Panc1 (cell line): Measurements from ENCODE around the gene GRIK1.

Experiments used
- POLR2AphosphoS5 ChIP-seq: IDR thresholded peaks from 2 replicates; pipeline ENCODE4 v1.6.1; 2012; ENCODE audit warnings: mild to moderate bottlenecking, low read depth, low read length, moderate library complexity
- SIN3A ChIP-seq: IDR thresholded peaks from 2 replicates; pipeline ENCODE4 v1.6.1; 2012; ENCODE audit warnings: low read depth, mild to moderate bottlenecking, low read length, moderate library complexity, borderline replicate concordance; ENCODE audit not compliant: insufficient read depth
- TCF7L2 ChIP-seq: IDR thresholded peaks from 2 replicates; pipeline ENCODE4 v1.6.1; 2011; ENCODE audit warnings: mild to moderate bottlenecking, low read depth, low read length, inconsistent platforms
- TF ChIP-seq, protein P1 (sequence below): fragments of 450-650 bp; IDR thresholded peaks from 2 replicates; pipeline ENCODE4 v1.5.1; 2017; ENCODE audit warnings: mild to moderate bottlenecking
- TF ChIP-seq, protein P2 (sequence below), 2 experiments: IDR thresholded peaks; 2 replicates each; pipeline ENCODE4 v1.6.1; 2011 to 2012; ENCODE audit warnings: low read depth in 2 of 2, control low read depth in 1 of 2, low read length in 1 of 2, mild to moderate bottlenecking in 1 of 2, moderate library complexity in 1 of 2; ENCODE audit not compliant: insufficient read depth in 1 of 2

GRCh38 chr21:29676395-29676794 lies 263.4 kb downstream of the GRIK1 start:
- TF ChIP-seq, protein P1, sequence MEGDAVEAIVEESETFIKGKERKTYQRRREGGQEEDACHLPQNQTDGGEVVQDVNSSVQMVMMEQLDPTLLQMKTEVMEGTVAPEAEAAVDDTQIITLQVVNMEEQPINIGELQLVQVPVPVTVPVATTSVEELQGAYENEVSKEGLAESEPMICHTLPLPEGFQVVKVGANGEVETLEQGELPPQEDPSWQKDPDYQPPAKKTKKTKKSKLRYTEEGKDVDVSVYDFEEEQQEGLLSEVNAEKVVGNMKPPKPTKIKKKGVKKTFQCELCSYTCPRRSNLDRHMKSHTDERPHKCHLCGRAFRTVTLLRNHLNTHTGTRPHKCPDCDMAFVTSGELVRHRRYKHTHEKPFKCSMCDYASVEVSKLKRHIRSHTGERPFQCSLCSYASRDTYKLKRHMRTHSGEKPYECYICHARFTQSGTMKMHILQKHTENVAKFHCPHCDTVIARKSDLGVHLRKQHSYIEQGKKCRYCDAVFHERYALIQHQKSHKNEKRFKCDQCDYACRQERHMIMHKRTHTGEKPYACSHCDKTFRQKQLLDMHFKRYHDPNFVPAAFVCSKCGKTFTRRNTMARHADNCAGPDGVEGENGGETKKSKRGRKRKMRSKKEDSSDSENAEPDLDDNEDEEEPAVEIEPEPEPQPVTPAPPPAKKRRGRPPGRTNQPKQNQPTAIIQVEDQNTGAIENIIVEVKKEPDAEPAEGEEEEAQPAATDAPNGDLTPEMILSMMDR: no peak
- TF ChIP-seq, protein P2, sequence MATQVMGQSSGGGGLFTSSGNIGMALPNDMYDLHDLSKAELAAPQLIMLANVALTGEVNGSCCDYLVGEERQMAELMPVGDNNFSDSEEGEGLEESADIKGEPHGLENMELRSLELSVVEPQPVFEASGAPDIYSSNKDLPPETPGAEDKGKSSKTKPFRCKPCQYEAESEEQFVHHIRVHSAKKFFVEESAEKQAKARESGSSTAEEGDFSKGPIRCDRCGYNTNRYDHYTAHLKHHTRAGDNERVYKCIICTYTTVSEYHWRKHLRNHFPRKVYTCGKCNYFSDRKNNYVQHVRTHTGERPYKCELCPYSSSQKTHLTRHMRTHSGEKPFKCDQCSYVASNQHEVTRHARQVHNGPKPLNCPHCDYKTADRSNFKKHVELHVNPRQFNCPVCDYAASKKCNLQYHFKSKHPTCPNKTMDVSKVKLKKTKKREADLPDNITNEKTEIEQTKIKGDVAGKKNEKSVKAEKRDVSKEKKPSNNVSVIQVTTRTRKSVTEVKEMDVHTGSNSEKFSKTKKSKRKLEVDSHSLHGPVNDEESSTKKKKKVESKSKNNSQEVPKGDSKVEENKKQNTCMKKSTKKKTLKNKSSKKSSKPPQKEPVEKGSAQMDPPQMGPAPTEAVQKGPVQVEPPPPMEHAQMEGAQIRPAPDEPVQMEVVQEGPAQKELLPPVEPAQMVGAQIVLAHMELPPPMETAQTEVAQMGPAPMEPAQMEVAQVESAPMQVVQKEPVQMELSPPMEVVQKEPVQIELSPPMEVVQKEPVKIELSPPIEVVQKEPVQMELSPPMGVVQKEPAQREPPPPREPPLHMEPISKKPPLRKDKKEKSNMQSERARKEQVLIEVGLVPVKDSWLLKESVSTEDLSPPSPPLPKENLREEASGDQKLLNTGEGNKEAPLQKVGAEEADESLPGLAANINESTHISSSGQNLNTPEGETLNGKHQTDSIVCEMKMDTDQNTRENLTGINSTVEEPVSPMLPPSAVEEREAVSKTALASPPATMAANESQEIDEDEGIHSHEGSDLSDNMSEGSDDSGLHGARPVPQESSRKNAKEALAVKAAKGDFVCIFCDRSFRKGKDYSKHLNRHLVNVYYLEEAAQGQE (IDR thresholded peaks at IDR 0.05; ENCODE audit: insufficient read depth in 1 of 2, low read depth in 2 of 2, low read length in 1 of 2): no peak
- TF ChIP-seq TCF7L2 (no peak), POLR2AphosphoS5 (no peak), SIN3A (no peak)
